GM23338 (cell line): ENCODE results near the gene ZNF418. TPM values are rescaled to one million over a fixed set of nuclear protein-coding genes. Genes with fewer than 3 reads are reported as not detected.

Experiments used
- CREB1 ChIP-seq: fragments of 250-450 bp; sonication (Bioruptor Pico); IDR thresholded peaks from 2 replicates; pipeline ENCODE4 v1.5.0; 2020; ENCODE audit warnings: low read depth, mild to moderate bottlenecking, moderate library complexity
- EZH2 ChIP-seq: fragments of 200-600 bp; sonication (generic); IDR thresholded peaks from one replicate; pipeline ENCODE4 v1.8.0; 2017; ENCODE audit warnings: antibody characterized with exemption, mild to moderate bottlenecking, low read depth; ENCODE audit not compliant: unreplicated experiment
- EZH2phosphoT487 ChIP-seq: fragments of 200-600 bp; sonication (generic); IDR thresholded peaks from one replicate; pipeline ENCODE4 v1.8.1; 2018; ENCODE audit warnings: antibody characterized with exemption; ENCODE audit not compliant: unreplicated experiment
- POLR2AphosphoS5 ChIP-seq: IDR thresholded peaks from 2 replicates; pipeline ENCODE4 v1.6.1; 2016; ENCODE audit warnings: antibody characterized with exemption, low read depth
- ZNF331 ChIP-seq: fragments of 250-450 bp; sonication (Bioruptor Pico); IDR thresholded peaks from 2 replicates; pipeline ENCODE4 v1.5.0; 2020; ENCODE audit warnings: low read depth, mild to moderate bottlenecking, moderate library complexity
- polyA plus RNA-seq: library from polyadenylated mRNA; unstranded; fragments of >200 nt; fragmentation: Nextera tagmentation; extraction: Ambion mirVana; gene quantifications from 2 replicates; pipeline ENCODE4 v1.2.1, GENCODE V29; 2016
- total RNA-seq: library from RNA; depleted of rRNA; stranded (reverse); fragments of >200 nt; shearing (Covaris generic); gene quantifications from 2 replicates; pipeline ENCODE4 v1.2.3, GENCODE V29; 2014
- TF ChIP-seq, protein P1 (sequence below): fragments of 250-450 bp; sonication (Bioruptor Pico); IDR thresholded peaks from 2 replicates; pipeline ENCODE4 v1.5.0; 2020; ENCODE audit warnings: mild to moderate bottlenecking, moderate library complexity
- TF ChIP-seq, protein P2 (sequence below): IDR thresholded peaks from one replicate; pipeline ENCODE4 v1.6.1; 2018; ENCODE audit warnings: antibody characterized with exemption; ENCODE audit not compliant: unreplicated experiment
- TF ChIP-seq, protein P3 (sequence below), 2 experiments: fragments of 200-600 bp in 1 of 2; sonication (generic) in 1 of 2; conservative IDR thresholded peaks; 2 replicates each; pipeline versions ENCODE4 v1.5.1 to v1.6.1; 2016 to 2017; ENCODE audit warnings: antibody characterized with exemption in 2 of 2, low read depth in 2 of 2, mild to moderate bottlenecking in 2 of 2, moderate library complexity in 1 of 2
- TF ChIP-seq, protein P4 (sequence below): IDR thresholded peaks from 2 replicates; pipeline ENCODE4 v1.6.1; 2016; ENCODE audit warnings: antibody characterized with exemption

The ZNF418 gene
- total and polyA plus RNA-seq, 2 experiments from 2014 or later: 11.1 to 13.4 TPM

DNA sequence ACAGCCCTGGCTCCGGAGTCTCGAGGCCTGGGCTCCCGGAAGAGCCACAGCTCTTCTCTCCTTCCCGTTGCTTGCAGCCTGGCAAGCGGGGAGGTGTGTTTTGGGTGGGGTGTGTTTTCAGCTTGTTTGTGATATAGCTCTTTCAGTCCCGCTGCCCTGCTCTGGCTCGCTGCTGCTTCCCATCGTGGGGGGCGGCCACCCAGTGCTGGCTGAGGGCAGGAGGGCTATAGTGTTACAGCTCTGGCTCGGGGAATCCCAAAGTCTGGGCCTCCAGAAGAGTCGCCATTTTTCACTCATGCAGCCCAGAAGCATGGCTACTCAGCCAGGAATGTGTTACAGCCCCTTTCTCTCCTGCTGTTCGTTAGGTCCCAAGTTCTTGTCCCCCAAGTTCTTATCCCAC lies 14.5 kb upstream of the ZNF418 start (continued):
- TF ChIP-seq, protein P1, sequence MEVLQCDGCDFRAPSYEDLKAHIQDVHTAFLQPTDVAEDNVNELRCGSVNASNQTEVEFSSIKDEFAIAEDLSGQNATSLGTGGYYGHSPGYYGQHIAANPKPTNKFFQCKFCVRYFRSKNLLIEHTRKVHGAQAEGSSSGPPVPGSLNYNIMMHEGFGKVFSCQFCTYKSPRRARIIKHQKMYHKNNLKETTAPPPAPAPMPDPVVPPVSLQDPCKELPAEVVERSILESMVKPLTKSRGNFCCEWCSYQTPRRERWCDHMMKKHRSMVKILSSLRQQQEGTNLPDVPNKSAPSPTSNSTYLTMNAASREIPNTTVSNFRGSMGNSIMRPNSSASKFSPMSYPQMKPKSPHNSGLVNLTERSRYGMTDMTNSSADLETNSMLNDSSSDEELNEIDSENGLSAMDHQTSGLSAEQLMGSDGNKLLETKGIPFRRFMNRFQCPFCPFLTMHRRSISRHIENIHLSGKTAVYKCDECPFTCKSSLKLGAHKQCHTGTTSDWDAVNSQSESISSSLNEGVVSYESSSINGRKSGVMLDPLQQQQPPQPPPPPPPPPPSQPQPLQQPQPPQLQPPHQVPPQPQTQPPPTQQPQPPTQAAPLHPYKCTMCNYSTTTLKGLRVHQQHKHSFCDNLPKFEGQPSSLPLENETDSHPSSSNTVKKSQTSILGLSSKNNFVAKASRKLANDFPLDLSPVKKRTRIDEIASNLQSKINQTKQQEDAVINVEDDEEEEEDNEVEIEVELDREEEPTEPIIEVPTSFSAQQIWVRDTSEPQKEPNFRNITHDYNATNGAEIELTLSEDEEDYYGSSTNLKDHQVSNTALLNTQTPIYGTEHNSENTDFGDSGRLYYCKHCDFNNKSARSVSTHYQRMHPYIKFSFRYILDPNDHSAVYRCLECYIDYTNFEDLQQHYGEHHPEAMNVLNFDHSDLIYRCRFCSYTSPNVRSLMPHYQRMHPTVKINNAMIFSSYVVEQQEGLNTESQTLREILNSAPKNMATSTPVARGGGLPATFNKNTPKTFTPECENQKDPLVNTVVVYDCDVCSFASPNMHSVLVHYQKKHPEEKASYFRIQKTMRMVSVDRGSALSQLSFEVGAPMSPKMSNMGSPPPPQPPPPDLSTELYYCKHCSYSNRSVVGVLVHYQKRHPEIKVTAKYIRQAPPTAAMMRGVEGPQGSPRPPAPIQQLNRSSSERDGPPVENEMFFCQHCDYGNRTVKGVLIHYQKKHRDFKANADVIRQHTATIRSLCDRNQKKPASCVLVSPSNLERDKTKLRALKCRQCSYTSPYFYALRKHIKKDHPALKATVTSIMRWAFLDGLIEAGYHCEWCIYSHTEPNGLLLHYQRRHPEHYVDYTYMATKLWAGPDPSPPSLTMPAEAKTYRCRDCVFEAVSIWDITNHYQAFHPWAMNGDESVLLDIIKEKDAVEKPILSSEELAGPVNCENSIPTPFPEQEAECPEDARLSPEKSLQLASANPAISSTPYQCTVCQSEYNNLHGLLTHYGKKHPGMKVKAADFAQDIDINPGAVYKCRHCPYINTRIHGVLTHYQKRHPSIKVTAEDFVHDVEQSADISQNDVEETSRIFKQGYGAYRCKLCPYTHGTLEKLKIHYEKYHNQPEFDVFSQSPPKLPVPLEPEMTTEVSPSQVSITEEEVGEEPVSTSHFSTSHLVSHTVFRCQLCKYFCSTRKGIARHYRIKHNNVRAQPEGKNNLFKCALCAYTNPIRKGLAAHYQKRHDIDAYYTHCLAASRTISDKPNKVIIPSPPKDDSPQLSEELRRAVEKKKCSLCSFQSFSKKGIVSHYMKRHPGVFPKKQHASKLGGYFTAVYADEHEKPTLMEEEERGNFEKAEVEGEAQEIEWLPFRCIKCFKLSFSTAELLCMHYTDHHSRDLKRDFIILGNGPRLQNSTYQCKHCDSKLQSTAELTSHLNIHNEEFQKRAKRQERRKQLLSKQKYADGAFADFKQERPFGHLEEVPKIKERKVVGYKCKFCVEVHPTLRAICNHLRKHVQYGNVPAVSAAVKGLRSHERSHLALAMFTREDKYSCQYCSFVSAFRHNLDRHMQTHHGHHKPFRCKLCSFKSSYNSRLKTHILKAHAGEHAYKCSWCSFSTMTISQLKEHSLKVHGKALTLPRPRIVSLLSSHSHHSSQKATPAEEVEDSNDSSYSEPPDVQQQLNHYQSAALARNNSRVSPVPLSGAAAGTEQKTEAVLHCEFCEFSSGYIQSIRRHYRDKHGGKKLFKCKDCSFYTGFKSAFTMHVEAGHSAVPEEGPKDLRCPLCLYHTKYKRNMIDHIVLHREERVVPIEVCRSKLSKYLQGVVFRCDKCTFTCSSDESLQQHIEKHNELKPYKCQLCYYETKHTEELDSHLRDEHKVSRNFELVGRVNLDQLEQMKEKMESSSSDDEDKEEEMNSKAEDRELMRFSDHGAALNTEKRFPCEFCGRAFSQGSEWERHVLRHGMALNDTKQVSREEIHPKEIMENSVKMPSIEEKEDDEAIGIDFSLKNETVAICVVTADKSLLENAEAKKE (CRISPR knock-in tag): no peak
- TF ChIP-seq EZH2 (no peak), ZNF331 (CRISPR knock-in tag) (no peak), POLR2AphosphoS5 (no peak), EZH2phosphoT487 (no peak), CREB1 (CRISPR knock-in tag) (no peak)
- TF ChIP-seq, protein P2, sequence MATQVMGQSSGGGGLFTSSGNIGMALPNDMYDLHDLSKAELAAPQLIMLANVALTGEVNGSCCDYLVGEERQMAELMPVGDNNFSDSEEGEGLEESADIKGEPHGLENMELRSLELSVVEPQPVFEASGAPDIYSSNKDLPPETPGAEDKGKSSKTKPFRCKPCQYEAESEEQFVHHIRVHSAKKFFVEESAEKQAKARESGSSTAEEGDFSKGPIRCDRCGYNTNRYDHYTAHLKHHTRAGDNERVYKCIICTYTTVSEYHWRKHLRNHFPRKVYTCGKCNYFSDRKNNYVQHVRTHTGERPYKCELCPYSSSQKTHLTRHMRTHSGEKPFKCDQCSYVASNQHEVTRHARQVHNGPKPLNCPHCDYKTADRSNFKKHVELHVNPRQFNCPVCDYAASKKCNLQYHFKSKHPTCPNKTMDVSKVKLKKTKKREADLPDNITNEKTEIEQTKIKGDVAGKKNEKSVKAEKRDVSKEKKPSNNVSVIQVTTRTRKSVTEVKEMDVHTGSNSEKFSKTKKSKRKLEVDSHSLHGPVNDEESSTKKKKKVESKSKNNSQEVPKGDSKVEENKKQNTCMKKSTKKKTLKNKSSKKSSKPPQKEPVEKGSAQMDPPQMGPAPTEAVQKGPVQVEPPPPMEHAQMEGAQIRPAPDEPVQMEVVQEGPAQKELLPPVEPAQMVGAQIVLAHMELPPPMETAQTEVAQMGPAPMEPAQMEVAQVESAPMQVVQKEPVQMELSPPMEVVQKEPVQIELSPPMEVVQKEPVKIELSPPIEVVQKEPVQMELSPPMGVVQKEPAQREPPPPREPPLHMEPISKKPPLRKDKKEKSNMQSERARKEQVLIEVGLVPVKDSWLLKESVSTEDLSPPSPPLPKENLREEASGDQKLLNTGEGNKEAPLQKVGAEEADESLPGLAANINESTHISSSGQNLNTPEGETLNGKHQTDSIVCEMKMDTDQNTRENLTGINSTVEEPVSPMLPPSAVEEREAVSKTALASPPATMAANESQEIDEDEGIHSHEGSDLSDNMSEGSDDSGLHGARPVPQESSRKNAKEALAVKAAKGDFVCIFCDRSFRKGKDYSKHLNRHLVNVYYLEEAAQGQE: no peak
- TF ChIP-seq, protein P3, sequence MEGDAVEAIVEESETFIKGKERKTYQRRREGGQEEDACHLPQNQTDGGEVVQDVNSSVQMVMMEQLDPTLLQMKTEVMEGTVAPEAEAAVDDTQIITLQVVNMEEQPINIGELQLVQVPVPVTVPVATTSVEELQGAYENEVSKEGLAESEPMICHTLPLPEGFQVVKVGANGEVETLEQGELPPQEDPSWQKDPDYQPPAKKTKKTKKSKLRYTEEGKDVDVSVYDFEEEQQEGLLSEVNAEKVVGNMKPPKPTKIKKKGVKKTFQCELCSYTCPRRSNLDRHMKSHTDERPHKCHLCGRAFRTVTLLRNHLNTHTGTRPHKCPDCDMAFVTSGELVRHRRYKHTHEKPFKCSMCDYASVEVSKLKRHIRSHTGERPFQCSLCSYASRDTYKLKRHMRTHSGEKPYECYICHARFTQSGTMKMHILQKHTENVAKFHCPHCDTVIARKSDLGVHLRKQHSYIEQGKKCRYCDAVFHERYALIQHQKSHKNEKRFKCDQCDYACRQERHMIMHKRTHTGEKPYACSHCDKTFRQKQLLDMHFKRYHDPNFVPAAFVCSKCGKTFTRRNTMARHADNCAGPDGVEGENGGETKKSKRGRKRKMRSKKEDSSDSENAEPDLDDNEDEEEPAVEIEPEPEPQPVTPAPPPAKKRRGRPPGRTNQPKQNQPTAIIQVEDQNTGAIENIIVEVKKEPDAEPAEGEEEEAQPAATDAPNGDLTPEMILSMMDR (conservative IDR thresholded peaks at IDR 0.05; ENCODE audit: low read depth in 2 of 2): no peak
- TF ChIP-seq, protein P4, sequence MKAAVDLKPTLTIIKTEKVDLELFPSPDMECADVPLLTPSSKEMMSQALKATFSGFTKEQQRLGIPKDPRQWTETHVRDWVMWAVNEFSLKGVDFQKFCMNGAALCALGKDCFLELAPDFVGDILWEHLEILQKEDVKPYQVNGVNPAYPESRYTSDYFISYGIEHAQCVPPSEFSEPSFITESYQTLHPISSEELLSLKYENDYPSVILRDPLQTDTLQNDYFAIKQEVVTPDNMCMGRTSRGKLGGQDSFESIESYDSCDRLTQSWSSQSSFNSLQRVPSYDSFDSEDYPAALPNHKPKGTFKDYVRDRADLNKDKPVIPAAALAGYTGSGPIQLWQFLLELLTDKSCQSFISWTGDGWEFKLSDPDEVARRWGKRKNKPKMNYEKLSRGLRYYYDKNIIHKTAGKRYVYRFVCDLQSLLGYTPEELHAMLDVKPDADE: no peak
